Peyer's patch (tissue), 4 donors: ENCODE data around the gene PHLDB3. TPM values are rescaled to one million over a fixed set of nuclear protein-coding genes. Genes with fewer than 3 reads are reported as not detected.
"Not testable (repeated sequence)": the region's sequence is repeated elsewhere in the genome, so short reads cannot be mapped to it uniquely, and the experiment has no call there.

Experiments used
- DNase-seq, 3 donors: peaks; one replicate each; pipeline ENCODE4 v3.0.0-alpha.2; 2017 to 2019
- H3K27ac ChIP-seq, 4 donors: fragments of 200-600 bp; sonication (generic); one replicate each; pipeline ENCODE4 v1.5.1; 2016 to 2019
- H3K27me3 ChIP-seq, 2 donors: fragments of 200-600 bp; sonication (generic); one replicate each; pipeline ENCODE4 v1.5.1; 2019
- H3K36me3 ChIP-seq, 3 donors: fragments of 200-600 bp; sonication (generic); one replicate each; pipeline ENCODE4 v1.5.1; 2016 to 2019
- H3K4me1 ChIP-seq, 4 donors: fragments of 200-600 bp; sonication (generic); one replicate each; pipeline ENCODE4 v1.5.1; 2016 to 2019
- H3K4me3 ChIP-seq, 4 donors: fragments of 200-600 bp; sonication (generic); 1 replicate in 3 of 4; 2 replicates in 1 of 4; pipeline ENCODE4 v1.5.1; 2016 to 2019; ENCODE audit warnings: mild to moderate bottlenecking in 1 of 4
- H3K9me3 ChIP-seq, 4 donors: fragments of 200-600 bp; sonication (generic); one replicate each; pipeline ENCODE4 v1.5.1; 2016 to 2019; ENCODE audit warnings: mild to moderate bottlenecking in 1 of 4
- CTCF ChIP-seq, 6 experiments: fragments of 450-650 bp in 4 of 6; fragments of 200-600 bp in 2 of 6; sonication (generic) in 1 of 6; IDR thresholded peaks; one replicate each; pipeline ENCODE4 v1.5.1; 2017 to 2019; ENCODE audit warnings: antibody characterized with exemption in 6 of 6, mild to moderate bottlenecking in 3 of 6, moderate library complexity in 1 of 6
- POLR2A ChIP-seq, 2 donors: fragments of 450-650 bp; IDR thresholded peaks; one replicate each; pipeline ENCODE4 v1.5.1; 2017; ENCODE audit warnings: antibody characterized with exemption in 2 of 2, mild to moderate bottlenecking in 2 of 2, moderate library complexity in 2 of 2
- total RNA-seq, 4 donors: library from RNA; depleted of rRNA; stranded (reverse); fragments of >200 nt; gene quantifications; one replicate each; pipeline ENCODE4 v1.1.0, GENCODE V29; 2016

Gene PHLDB3
- total RNA-seq, 4 donors from 2014 or later = 13.0 to 23.4 (median 18.0) TPM

- peaks cover 0 to 67% (median 0%) of the 10 kb centered on the region in 3 donors for H3K36me3 ChIP-seq
- no peaks in the 10 kb centered on the region for H3K27me3 ChIP-seq
- no peak for DNase-seq
- no peak overlapping the region for H3K27ac ChIP-seq
- H3K4me1 ChIP-seq = no peaks in the 10 kb centered on the region
- TF ChIP-seq POLR2A (IDR thresholded peaks at IDR 0.05) (no peak), CTCF (IDR thresholded peaks at IDR 0.05) (no peak)
- no peaks in the 10 kb centered on the region for H3K9me3 ChIP-seq
- no peak overlapping the region for H3K4me3 ChIP-seq
Observed at GRCh38 chr19:43548706-43549105, 44.2 kb upstream of the PHLDB3 start.

GRCh38 chr19:43547926-43548325 is 43.4 kb upstream of the PHLDB3 start:
- H3K36me3 ChIP-seq = peaks cover 0 to 67% (median 0%) of the 10 kb centered on the region in 3 donors
- H3K27ac ChIP-seq, H3K9me3 ChIP-seq, H3K4me1 ChIP-seq, DNase-seq, H3K27me3 ChIP-seq, H3K4me3 ChIP-seq: not testable (repeated sequence)

GRCh38 chr19:43546581-43546980 is 42.0 kb upstream of the PHLDB3 start:
- no peaks in the 10 kb centered on the region for H3K27me3 ChIP-seq
- no peak for DNase-seq
- TF ChIP-seq POLR2A (IDR thresholded peaks at IDR 0.05) = no peak
- no peak for TF ChIP-seq CTCF (IDR thresholded peaks at IDR 0.05)
- no peaks in the 10 kb centered on the region for H3K4me1 ChIP-seq
- H3K36me3 ChIP-seq = peaks cover 0 to 67% (median 0%) of the 10 kb centered on the region in 3 donors
- H3K4me3 ChIP-seq = no peak overlapping the region
- no peak overlapping the region for H3K27ac ChIP-seq
- no peaks in the 10 kb centered on the region for H3K9me3 ChIP-seq

GRCh38 chr19:43545981-43546380 is 41.4 kb upstream of the PHLDB3 start:
- TF ChIP-seq POLR2A (IDR thresholded peaks at IDR 0.05) = no peak
- no peak for TF ChIP-seq CTCF (IDR thresholded peaks at IDR 0.05)
- Histone ChIP-seq H3K27ac (no peak overlapping the region), H3K36me3 (peaks cover 0 to 65% (median 0%) of the 10 kb centered on the region in 3 donors), H3K4me3 (no peak overlapping the region), H3K4me1 (no peaks in the 10 kb centered on the region), H3K9me3 (no peaks in the 10 kb centered on the region), H3K27me3 (no peaks in the 10 kb centered on the region)
- DNase-seq = no peak

GRCh38 chr19:43545276-43545675 is 40.7 kb upstream of the PHLDB3 start:
- Histone ChIP-seq H3K9me3 (no peaks in the 10 kb centered on the region), H3K4me1 (no peaks in the 10 kb centered on the region), H3K27ac (no peak overlapping the region), H3K4me3 (no peak overlapping the region), H3K36me3 (peaks cover 0 to 64% (median 0%) of the 10 kb centered on the region in 3 donors), H3K27me3 (no peaks in the 10 kb centered on the region)
- DNase-seq = no peak
- TF ChIP-seq POLR2A (IDR thresholded peaks at IDR 0.05) (no peak), CTCF (IDR thresholded peaks at IDR 0.05) (no peak)

- no peak for TF ChIP-seq CTCF (IDR thresholded peaks at IDR 0.05)
- no peak for TF ChIP-seq POLR2A (IDR thresholded peaks at IDR 0.05)
- H3K9me3 ChIP-seq = no peaks in the 10 kb centered on the region
- no peak for DNase-seq
- no peak overlapping the region for H3K27ac ChIP-seq
- H3K4me1 ChIP-seq = no peaks in the 10 kb centered on the region
- H3K4me3 ChIP-seq = no peak overlapping the region
- no peaks in the 10 kb centered on the region for H3K27me3 ChIP-seq
- peaks cover 0 to 61% (median 0%) of the 10 kb centered on the region in 3 donors for H3K36me3 ChIP-seq
Observed at GRCh38 chr19:43544077-43544476, 39.5 kb upstream of the PHLDB3 start.
